HG03045 (cell line): ENCODE measurements around the gene RTN4RL2.

Experiments
- ATAC-seq: cut with Tn5 transposase; IDR thresholded peaks from one replicate; pipeline ENCODE4 v1.9.1; 2021; ENCODE audit warnings: mild to moderate bottlenecking, moderate library complexity; ENCODE audit not compliant: unreplicated experiment

Gene RTN4RL2

GRCh38 chr11:57460022-57460757, at the start of gene RTN4RL2:
Gene RTN4RL2, plus strand, starts transcription at chr11:57460528. Its CDS starts 338 bp downstream, at chr11:57460866.
- no peak for ATAC-seq

DNA sequence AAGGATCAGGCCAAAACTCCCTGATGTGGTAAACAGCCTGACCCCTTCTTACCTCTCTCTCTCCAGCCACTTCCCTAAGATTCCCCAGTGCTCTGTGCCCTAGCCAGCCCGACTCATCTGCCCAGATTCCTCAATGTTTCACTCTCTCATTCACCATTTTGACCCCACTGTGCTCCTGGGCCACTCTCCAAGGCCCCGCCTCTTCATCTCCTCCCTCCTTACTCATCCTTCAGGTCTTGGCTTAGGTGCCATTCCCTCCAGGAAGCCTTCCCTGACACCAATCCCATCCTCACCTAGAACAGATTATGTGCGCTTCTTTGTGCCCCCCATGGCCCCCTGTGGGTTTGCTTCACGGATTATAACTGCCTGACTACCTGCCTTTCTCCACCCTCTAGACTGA, 46.6 kb upstream of the RTN4RL2 start:
- ATAC-seq: no peak

DNA sequence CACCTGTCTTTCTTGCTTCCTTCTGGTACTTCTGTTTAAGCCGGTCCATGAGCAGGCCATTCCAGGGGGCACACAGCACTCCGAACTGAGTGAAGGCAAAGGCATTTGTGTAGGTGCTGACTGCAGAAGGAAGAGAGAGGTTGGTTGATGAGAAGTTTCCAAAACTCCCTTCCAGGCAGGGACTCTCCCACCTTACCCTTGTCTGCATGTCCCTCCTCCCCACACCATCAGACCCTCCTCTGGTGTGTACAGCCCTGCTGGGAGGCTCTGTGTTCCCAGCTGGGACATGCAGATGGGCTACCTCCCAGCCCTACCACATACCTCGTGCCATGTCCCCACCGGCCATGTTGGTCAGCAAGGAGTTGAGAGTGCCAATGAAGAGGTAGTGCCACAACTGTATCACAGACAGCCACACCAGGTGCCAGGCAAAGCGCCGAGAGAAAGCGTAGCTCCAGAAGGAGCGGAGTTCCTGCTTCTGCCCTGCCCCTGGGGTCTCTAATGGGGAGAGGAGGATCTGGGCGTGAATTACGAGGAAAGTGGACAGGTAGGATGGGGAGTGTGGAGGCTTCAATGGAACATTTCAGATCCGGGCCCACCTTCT, 45.6 kb upstream of the RTN4RL2 start:
- peak; percentile 47 for ATAC-seq

DNA sequence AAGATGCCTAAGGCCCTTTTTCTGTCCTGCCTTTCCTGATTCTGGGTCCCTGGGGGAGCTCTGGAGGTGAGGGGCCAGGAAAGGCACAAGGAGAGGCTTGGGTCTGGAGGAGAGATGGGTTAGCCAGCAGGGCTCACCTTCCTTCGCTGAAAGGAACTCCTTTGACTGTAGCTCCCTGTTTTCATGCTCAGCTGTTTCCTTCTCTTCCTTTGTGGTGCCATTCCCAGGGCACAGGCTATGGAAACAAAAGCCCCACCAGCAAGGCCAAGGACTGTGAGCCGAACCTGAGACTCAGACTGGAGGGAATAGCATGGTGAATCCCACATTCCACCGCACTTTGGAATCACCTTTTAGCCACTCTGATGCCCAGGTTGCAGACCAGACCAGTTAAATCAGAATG, 43.9 kb upstream of the RTN4RL2 start:
- ATAC-seq: no peak

DNA sequence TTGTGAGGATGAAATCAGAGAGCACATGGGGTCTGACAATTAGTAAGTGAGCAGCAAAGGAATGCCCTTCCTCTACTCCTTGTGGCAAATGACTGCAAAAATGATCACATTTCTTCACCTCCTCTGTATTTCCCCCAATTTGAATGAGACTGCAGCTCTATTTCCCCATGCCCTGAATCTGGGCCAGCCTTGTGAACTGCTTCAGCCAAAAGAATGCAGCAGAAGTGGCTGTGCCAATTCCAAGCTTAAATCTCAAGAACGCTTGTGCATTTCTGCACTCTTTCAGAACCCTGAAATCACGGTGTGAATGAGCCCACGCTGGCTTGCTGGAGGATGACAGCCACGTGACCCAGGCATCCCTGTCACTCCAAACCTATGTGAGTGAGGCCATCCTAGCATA, 43.3 kb upstream of the RTN4RL2 start:
- no peak for ATAC-seq

GRCh38 chr11:57418131-57418530, 42.2 kb upstream of the RTN4RL2 start:
- ATAC-seq: no peak

- ATAC-seq: no peak
Measured at GRCh38 chr11:57419146-57419545, 41.2 kb upstream of the RTN4RL2 start.

DNA sequence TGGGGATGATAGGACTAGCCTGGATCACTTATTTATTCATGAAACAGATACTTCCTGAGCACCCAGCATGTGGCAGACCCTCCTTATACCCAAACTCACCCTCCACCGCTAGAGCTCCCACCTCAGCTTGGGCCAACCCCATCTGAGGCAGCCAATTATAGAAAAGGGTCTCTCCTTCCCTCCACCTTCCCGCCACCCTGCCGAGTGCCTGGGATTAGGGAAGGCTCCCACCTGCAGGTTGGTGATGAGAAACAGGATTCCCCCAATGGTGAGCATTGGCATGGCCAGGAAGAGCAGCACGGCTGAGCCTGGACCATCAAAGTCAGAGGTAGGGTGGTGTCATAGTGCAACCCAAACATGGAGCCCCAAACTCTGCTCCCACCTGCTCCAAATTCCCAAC, 39.3 kb upstream of the RTN4RL2 start:
- no peak for ATAC-seq

DNA sequence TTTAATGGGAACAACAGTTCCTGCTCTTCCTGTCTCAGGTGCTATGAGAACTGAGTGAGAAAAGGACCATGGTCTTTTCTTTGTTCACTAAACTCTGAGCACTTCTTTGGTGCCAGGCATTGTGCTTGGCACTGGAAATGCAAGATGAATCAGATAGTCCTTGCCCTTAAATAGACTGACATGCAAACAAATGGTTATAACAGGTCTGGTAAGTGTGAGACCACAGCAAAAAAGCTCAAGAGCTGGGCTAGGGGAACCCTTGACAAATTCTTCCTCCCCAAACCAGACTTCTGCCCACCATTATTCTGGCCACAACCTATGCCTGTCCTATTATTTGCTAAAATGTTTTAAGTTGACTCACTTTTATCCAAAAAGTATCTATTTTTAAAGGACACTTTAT, 38.5 kb upstream of the RTN4RL2 start:
- no peak for ATAC-seq

DNA sequence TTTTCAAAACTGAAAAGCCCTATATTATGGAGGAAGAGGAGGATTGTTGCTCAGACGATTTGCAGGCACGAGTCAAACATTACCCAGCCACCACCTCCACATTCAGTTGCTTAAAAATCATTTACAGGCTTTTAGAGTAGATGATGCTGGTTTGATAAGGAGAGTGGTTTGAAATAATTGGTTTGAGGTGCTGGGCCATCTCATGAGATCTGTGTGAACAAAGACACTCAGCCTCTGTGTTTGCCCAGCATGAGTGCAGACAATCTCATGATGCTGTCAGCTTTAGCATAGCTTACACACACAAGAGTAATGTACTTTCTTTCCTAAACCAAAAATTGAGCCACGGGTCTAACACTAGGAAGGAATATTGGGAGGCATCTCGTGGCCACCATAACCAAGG, 37.7 kb upstream of the RTN4RL2 start:
- ATAC-seq: no peak

DNA sequence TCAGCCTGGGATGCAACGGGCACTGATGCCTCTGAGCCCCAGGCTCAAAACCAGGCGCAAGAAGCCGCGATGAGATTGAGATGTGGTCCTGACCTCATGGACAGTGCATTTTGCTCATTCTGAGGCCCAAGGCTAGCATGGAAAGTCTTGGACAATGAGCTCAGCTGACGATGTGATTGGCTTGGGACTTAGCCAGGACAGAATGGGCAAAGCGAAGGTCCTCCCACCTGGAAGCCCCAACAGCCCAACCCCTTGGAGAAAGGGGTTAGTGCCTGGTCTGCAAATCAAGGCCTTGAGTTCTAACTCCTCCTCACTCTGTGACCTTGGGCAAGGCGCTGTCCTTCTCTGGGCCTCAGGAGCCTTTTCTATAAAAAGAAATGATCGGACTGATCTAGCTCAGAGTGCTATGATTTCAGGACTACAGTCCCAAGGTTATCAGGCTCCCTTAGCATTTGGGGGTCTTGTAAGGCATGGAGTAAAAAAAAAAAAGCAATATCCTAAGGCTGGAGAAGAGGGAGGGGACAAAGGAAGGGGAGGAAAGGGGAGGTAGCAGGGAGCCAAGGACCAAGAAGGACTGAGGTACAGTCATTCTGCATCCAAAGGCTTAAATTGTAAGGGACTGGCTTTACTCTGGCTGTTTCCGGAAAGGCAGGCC, 36.1 kb upstream of the RTN4RL2 start:
- no peak for ATAC-seq

DNA sequence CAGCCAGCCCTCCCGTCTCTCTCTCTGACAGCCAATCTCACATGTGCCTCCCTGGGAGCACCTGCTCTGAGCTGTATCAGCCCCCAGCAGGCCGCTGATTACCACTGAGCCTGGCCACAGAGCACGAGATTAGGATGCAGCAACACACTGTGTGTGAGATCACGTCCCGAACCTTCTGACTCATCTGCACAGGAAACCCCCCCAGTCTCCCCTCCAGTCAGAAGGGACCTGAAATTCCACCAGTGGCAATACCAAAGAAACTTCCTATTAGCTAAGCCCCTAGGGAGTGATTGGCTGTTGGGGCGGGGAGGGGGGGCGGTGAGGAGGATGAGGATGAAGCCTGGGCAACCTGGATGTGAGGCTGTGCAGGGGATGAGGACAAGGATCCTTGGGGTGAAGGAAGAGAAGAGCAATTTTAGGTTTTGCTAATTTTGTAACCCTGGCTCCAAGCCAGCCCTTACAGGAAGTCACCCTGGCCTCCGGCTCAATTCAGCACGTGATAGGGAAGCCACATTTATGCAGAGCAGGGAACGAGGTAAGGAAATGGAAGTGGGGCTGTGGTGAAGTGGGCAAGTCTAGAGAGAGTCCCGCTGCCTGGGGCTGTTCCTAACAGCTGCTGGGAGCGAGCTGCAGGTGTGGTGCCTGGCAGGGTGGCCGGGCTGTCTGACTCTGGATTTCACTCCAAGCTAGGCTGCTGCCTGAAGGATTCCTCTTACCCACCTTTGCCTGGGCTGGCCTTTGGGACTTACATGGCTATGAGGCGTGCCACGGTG, 35.4 kb upstream of the RTN4RL2 start:
- ATAC-seq: peak; percentile 87

DNA sequence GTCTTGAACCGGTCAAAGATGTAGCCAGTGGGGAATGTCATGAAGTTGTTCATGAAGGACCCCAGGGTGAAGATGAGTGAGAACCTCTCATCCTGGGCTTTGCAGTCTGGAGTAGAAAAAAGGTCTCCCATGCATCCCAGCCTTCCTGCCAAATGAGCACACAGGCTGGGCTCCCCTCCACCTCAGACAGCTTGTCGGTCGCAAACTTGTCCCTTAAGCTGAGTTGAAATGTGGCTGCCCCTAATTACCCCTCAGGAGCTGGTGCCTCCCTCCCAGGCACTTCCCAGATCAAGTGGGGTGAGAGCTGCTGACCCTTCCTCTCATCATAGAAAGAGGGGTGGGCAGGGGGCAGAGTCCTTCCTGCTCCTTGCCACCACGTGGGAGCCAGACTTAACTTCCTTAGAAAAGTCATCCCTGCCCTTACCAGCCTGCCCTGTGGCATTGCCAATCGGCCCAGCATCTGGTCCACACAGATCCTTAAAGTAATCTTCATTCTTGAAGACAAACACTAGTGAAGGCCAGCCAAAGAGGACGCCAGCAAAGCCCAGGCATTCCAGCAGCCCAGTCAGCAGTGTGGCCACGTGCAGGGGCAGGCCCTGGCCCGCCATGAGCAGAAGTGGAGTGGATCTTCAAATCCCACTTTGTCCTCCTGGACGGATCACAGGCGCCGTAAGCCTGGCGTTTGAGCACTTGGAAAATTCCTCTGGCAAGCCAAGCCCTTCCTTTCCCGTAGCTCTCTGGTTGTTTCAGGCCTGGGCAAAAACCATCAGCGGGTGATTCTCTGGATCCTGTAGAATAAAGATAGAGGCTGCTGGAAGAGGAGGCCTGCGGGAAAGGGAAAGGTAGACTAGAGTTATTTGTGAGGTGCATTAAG, 34.5 kb upstream of the RTN4RL2 start:
- no peak for ATAC-seq

DNA sequence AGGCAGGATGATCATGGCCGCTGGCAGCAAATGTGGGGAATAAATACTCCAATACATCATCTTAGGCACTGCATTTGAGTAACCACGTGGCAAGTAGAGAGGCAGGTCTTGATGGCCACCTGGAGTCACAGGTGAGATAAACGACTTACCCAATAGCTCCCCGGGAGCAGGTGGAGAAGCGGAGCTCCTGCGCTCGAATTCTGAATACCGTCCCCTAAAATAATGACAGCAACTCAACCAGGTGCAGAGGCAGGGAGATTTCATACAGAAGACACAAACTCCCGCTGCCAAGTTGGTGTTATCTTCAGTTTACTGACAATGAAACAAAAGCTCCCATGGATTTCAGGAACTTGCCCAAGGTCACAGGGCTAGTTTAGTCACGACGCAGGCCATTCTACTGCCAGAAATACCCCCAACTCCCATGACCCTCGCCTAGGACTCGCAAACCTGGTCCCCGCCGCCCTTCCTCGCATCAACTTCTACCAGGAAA, 33.8 kb upstream of the RTN4RL2 start:
- ATAC-seq: no peak

DNA sequence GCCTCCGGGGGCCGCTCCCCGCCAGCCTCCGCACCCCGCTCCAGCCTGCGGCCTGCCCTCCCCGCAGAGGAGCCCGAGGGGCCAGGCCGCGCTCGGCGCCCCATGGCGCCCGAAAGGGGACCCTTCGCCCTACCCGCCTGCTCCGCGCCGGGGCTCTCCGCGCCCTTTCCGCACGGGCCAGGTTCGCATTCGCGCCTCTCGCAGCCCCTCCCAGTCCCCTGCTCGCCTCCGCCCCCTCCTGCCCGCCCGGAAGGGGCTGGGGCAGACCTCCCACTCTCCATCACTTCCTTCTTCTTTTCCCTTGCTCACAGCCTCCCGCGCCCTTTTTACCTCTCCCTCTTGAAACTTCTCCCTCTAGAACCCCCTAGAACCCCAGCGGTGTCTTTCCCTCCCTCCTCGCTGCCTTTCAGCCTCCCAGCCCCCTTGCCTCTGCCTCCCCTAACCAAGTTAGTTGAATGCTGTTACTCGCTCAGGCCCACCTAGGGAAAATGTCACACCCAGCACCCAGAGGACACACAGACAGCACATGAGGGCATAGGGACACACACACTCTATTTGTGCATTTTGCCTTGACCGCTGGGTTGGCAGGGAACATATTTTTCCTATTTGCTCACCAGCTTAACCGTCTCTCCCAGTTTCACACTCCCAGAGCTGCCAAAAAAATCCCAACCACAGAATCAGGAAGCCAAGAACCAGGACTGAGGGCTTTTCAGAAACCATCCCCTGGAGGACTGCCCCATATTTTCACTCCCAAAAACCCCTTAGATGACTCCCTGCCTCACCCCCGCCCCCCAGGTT, 33.2 kb upstream of the RTN4RL2 start, which contains the start of gene SLC43A3:
TSS of gene SLC43A3 (minus strand) at position 193 of the 798 bp plus-strand sequence. CDS start 949 bp downstream, outside the sequence.
- ATAC-seq: peak; percentile 63

- ATAC-seq: no peak
Measured at GRCh38 chr11:57427727-57428082, 32.6 kb upstream of the RTN4RL2 start.

DNA sequence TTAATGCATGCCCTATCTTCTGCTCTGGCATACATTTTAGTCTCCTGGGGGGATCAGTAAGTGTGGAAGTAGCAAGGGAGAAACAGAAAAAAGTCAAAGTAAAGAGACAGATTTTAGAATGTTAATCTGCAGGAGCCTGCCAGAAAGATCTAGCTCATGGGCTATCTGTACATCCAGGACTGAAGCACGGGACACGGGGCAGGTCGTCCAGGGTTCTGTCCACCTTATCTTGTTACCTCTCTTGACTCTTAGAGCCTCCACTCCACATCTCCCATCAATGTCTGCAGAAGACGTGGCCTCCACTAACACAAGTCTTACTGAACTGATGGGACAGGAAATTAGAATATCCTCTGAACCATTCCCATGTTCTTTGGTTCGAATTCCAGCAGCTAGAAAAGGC, 31.7 kb upstream of the RTN4RL2 start:
- no peak for ATAC-seq

DNA sequence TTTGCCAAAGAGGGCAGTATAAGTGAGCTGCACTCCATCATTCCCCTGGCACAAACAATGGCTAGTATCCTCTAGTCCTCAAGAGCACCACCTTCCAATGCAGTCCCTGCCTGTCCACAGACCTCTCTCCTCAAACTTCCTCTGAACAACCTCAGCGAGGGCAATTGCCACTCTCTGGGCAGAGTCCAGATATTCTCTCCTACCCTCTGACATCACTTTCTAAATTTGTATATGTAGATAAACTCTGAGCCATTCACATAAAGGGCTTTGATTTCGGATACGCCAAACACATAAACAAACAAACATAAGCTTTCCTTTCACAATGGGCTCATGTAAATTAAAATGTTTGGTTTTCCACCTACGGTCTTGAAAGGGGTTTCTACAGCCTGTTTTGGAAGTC, 30.4 kb upstream of the RTN4RL2 start:
- no peak for ATAC-seq

- ATAC-seq: no peak
Measured at GRCh38 chr11:57430952-57431351, 29.4 kb upstream of the RTN4RL2 start.
